ENCODE measurements around the gene CDIPT. TPM values are rescaled to one million over a fixed set of nuclear protein-coding genes. Genes with fewer than 3 reads are reported as not detected.

Gene CDIPT
- total and polyA plus RNA-seq, 2 of the 13 experiments (the other 11 are each of a cell fraction or from before 2014, with no cell fraction given) = 54.9 to 97.5 TPM

- no peak for TF ChIP-seq HOXA7 (CRISPR knock-in tag; IDR thresholded peaks at IDR 0.05)
- TF ChIP-seq, protein P1, sequence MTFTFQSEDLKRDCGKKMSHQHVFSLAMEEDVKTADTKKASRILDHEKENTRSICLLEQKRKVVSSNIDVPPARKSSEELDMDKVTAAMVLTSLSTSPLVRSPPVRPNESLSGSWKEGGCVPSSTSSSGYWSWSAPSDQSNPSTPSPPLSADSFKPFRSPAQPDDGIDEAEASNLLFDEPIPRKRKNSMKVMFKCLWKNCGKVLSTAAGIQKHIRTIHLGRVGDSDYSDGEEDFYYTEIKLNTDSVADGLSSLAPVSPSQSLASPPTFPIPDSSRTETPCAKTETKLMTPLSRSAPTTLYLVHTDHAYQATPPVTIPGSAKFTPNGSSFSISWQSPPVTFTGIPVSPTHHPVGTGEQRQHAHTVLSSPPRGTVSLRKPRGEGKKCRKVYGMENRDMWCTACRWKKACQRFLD (CRISPR knock-in tag; IDR thresholded peaks at IDR 0.05; ENCODE audit: borderline replicate concordance) = peak; percentile 47; the same call in 1 of the 2 replicates
- 0 out of 2 replicates have a peak, but pooled peaks have one; percentile 22 for TF ChIP-seq ONECUT2 (CRISPR knock-in tag; IDR thresholded peaks at IDR 0.05)
- TF ChIP-seq, protein P2, sequence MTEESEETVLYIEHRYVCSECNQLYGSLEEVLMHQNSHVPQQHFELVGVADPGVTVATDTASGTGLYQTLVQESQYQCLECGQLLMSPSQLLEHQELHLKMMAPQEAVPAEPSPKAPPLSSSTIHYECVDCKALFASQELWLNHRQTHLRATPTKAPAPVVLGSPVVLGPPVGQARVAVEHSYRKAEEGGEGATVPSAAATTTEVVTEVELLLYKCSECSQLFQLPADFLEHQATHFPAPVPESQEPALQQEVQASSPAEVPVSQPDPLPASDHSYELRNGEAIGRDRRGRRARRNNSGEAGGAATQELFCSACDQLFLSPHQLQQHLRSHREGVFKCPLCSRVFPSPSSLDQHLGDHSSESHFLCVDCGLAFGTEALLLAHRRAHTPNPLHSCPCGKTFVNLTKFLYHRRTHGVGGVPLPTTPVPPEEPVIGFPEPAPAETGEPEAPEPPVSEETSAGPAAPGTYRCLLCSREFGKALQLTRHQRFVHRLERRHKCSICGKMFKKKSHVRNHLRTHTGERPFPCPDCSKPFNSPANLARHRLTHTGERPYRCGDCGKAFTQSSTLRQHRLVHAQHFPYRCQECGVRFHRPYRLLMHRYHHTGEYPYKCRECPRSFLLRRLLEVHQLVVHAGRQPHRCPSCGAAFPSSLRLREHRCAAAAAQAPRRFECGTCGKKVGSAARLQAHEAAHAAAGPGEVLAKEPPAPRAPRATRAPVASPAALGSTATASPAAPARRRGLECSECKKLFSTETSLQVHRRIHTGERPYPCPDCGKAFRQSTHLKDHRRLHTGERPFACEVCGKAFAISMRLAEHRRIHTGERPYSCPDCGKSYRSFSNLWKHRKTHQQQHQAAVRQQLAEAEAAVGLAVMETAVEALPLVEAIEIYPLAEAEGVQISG (CRISPR knock-in tag; IDR thresholded peaks at IDR 0.05) = peak; percentile 72
- TF ChIP-seq, protein P3, sequence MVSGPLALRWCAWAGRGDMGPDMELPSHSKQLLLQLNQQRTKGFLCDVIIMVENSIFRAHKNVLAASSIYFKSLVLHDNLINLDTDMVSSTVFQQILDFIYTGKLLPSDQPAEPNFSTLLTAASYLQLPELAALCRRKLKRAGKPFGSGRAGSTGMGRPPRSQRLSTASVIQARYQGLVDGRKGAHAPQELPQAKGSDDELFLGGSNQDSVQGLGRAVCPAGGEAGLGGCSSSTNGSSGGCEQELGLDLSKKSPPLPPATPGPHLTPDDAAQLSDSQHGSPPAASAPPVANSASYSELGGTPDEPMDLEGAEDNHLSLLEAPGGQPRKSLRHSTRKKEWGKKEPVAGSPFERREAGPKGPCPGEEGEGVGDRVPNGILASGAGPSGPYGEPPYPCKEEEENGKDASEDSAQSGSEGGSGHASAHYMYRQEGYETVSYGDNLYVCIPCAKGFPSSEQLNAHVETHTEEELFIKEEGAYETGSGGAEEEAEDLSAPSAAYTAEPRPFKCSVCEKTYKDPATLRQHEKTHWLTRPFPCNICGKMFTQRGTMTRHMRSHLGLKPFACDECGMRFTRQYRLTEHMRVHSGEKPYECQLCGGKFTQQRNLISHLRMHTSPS (CRISPR knock-in tag; IDR thresholded peaks at IDR 0.05; ENCODE audit: low read depth) = peak; percentile 48; the same call in 1 of the 2 replicates
- peak; percentile 95 for TF ChIP-seq ZSCAN31 (CRISPR knock-in tag; IDR thresholded peaks at IDR 0.05; ENCODE audit: low read depth)
- TF ChIP-seq FOXA1 (IDR thresholded peaks at IDR 0.05) = no peak
- peak; percentile 54 for TF ChIP-seq FOXA1 (CRISPR knock-in tag; IDR thresholded peaks at IDR 0.05)
- 0 out of 2 replicates have a peak, but pooled peaks have one; percentile 39 for TF ChIP-seq BCL6 (CRISPR knock-in tag; IDR thresholded peaks at IDR 0.05)
- no peak for TF ChIP-seq NR2F1 (CRISPR knock-in tag; IDR thresholded peaks at IDR 0.05)
- TF ChIP-seq ZNF547 (CRISPR knock-in tag; IDR thresholded peaks at IDR 0.05) = no peak
- TF ChIP-seq TAF15 (IDR thresholded peaks at IDR 0.05; ENCODE audit: low read depth, low read length, poor library complexity, severe bottlenecking) = peak; percentile 93
- peak; percentile 34; the same call in 1 of the 2 replicates for TF ChIP-seq ELF1 (CRISPR knock-in tag; IDR thresholded peaks at IDR 0.05)
- 0 out of 2 replicates have a peak, but pooled peaks have one; percentile 77 for TF ChIP-seq MZF1 (CRISPR knock-in tag; IDR thresholded peaks at IDR 0.05; ENCODE audit: borderline replicate concordance)
- TF ChIP-seq PHF21A (CRISPR knock-in tag; IDR thresholded peaks at IDR 0.05) = peak; percentile 95
- no peak for TF ChIP-seq CHD4 (IDR thresholded peaks at IDR 0.05; ENCODE audit: borderline replicate concordance, low read length)
- TF ChIP-seq, protein P4, sequence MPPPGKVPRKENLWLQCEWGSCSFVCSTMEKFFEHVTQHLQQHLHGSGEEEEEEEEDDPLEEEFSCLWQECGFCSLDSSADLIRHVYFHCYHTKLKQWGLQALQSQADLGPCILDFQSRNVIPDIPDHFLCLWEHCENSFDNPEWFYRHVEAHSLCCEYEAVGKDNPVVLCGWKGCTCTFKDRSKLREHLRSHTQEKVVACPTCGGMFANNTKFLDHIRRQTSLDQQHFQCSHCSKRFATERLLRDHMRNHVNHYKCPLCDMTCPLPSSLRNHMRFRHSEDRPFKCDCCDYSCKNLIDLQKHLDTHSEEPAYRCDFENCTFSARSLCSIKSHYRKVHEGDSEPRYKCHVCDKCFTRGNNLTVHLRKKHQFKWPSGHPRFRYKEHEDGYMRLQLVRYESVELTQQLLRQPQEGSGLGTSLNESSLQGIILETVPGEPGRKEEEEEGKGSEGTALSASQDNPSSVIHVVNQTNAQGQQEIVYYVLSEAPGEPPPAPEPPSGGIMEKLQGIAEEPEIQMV (CRISPR knock-in tag; IDR thresholded peaks at IDR 0.05; ENCODE audit: low read depth) = no peak; the same call in 1 of the 2 replicates
- TF ChIP-seq ZNF710 (CRISPR knock-in tag; IDR thresholded peaks at IDR 0.05; ENCODE audit: borderline replicate concordance) = no peak
- TF ChIP-seq NR2F6 (IDR thresholded peaks at IDR 0.05) = 0 out of 2 replicates have a peak, but pooled peaks have one; percentile 8
- TF ChIP-seq NR2F6 (CRISPR knock-in tag; IDR thresholded peaks at IDR 0.05) = no peak
These were observed 51.7 kb downstream of the CDIPT start (continued) for GRCh38 chr16:29811170-29811895.
